Gastroesophageal sphincter (tissue), 4 donors: ENCODE data around the gene RIPOR3. TPM values are rescaled to one million over a fixed set of nuclear protein-coding genes. Genes with fewer than 3 reads are reported as not detected.

Source experiments
- ATAC-seq: fragments of 150-250 bp; one replicate; pipeline ENCODE4 v1.9.1; 2016; ENCODE audit warnings: mild to moderate bottlenecking, moderate library complexity
- H3K27ac ChIP-seq, 4 donors: fragments of 200-600 bp; sonication (generic) in 3 of 4; 1 replicate in 3 of 4; 2 replicates in 1 of 4; pipeline ENCODE4 v1.5.1; 2016 to 2019
- H3K27me3 ChIP-seq: fragments of 200-600 bp; sonication (generic); one replicate; pipeline ENCODE4 v1.5.1; 2019
- H3K36me3 ChIP-seq, 2 donors: fragments of 200-600 bp; sonication (generic); one replicate each; pipeline ENCODE4 v1.5.1; 2019; ENCODE audit warnings: control low read depth in 1 of 2
- H3K4me1 ChIP-seq, 3 donors: fragments of 200-600 bp; sonication (generic); 1 replicate in 2 of 3; 2 replicates in 1 of 3; pipeline ENCODE4 v1.5.1; 2016 to 2019; ENCODE audit warnings: control low read depth in 2 of 3
- H3K4me3 ChIP-seq, 2 donors: fragments of 200-600 bp; sonication (generic); one replicate each; pipeline ENCODE4 v1.5.1; 2019; ENCODE audit warnings: mild to moderate bottlenecking in 1 of 2, moderate library complexity in 1 of 2
- H3K9me3 ChIP-seq, 3 donors: fragments of 200-600 bp; sonication (generic); one replicate each; pipeline ENCODE4 v1.5.1; 2017 to 2019; ENCODE audit warnings: control low read depth in 2 of 3
- CTCF ChIP-seq, 4 experiments: fragments of 200-600 bp in 2 of 4; fragments of 450-650 bp in 2 of 4; sonication (generic) in 1 of 4; IDR thresholded peaks; one replicate each; pipeline ENCODE4 v1.5.1; 2017 to 2019; ENCODE audit warnings: antibody characterized with exemption in 4 of 4, mild to moderate bottlenecking in 2 of 4, moderate library complexity in 2 of 4
- EP300 ChIP-seq: sonication (generic); formaldehyde crosslinking; IDR thresholded peaks from one replicate; pipeline ENCODE4 v1.6.1; 2017; ENCODE audit warnings: antibody characterized with exemption, mild to moderate bottlenecking
- POLR2A ChIP-seq, 2 donors: fragments of 450-650 bp; IDR thresholded peaks; one replicate each; pipeline ENCODE4 v1.6.1; 2017; ENCODE audit warnings: antibody characterized with exemption in 2 of 2, mild to moderate bottlenecking in 2 of 2, moderate library complexity in 1 of 2
- POLR2AphosphoS5 ChIP-seq: sonication (generic); formaldehyde crosslinking; IDR thresholded peaks from one replicate; pipeline ENCODE4 v1.6.1; 2017; ENCODE audit warnings: antibody characterized with exemption
- WGBS, 2 donors: methylation state at CpG; one replicate each; pipeline ENCODE4 v1.1.5; 2018; ENCODE audit warnings: low coverage in 1 of 2; 5-methylcytosine and 5-hydroxymethylcytosine counted together
- total RNA-seq, 4 donors: library from RNA; depleted of rRNA; stranded (reverse); fragments of >200 nt; gene quantifications; one replicate each; pipeline ENCODE4 v1.1.0, GENCODE V29; 2016

The RIPOR3 gene
- total RNA-seq, 4 donors from 2014 or later, result 8.2 to 24.1 (median 12.9) TPM

DNA sequence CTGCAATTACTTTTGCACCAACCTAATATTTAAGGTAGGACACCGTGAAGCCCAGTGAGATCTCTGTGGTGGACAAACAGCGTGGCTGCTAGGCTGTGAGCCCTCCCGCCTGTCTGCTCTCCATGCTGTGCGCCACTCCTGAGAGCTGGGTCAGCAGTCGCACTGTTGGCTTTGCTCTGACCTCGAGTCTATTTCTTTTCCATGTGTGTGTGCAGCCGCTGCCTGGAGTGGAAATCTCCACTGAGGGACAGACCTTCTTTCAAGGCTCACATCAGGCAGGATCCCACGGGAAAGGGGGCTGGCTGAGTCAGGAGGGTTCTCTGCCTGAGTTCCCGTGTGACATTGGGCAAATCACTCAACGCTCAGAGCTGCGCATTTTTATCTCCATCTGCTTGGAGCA is 27.1 kb downstream of the RIPOR3 start:
- Histone ChIP-seq H3K36me3 (no peaks in the 10 kb centered on the region), H3K9me3 (no peaks in the 10 kb centered on the region), H3K4me3 (no peak overlapping the region), H3K27me3 (no peaks in the 10 kb centered on the region), H3K4me1 (peaks cover 0 to 21% (median 3%) of the 10 kb centered on the region in 3 donors), H3K27ac (peak overlapping the region in 1 of 4 donors; percentile 7)
- ATAC-seq, result no peak
- no CpG with 5 or more reads among the region's 11 CpGs for WGBS, 2 donors
- TF ChIP-seq POLR2A (IDR thresholded peaks at IDR 0.05), result no peak
- no peak for TF ChIP-seq CTCF (IDR thresholded peaks at IDR 0.05)
- TF ChIP-seq EP300, result no peak
- TF ChIP-seq POLR2AphosphoS5, result no peak

DNA sequence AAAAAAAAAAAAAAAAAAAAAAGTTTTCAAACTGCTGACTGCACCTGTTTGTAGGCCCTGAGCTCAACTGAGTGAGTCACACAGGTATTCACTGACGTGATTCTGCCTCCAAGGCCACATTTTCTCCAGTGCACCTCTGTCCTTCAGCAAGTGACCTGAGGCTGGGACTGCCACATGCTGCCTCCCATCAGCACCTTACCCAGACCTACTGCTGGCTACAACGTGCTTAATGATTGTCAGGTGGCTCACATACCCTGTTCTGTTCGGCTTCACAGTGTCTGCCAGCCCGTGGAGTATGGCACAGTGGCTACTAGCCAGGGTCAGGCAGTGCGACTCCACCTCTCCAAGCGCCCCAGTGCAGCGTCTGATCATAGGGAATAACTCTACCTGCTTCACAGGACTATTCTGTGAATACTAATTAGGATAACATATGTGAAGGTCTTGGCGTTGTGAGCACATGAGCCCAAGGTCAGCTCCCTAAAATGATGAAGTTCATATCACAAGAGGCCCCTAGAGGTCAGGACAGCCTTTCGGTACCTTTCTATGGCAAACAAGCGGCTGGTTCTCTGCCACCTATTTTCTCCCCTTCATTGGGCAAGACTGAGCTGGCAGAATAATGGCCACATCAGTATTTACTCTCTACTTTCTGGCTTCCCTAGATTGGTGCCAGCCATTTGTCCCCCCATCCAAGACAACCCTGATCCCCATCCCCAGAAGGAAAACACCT is 28.1 kb downstream of the RIPOR3 start:
- H3K9me3 ChIP-seq, result no peaks in the 10 kb centered on the region
- ATAC-seq, result no peak
- H3K4me3 ChIP-seq, result no peak overlapping the region
- WGBS, 2 donors, result 81 to 82% methylated on average over 7 to 8 of the region's 10 CpGs
- H3K27me3 ChIP-seq, result no peaks in the 10 kb centered on the region
- H3K27ac ChIP-seq, result peak overlapping the region in 2 of 4 donors; percentile 42 to 76
- H3K4me1 ChIP-seq, result peaks cover 0 to 31% (median 3%) of the 10 kb centered on the region in 3 donors
- TF ChIP-seq EP300, result no peak
- TF ChIP-seq CTCF (IDR thresholded peaks at IDR 0.05), result no peak
- no peak for TF ChIP-seq POLR2AphosphoS5
- TF ChIP-seq POLR2A (IDR thresholded peaks at IDR 0.05), result no peak
- no peaks in the 10 kb centered on the region for H3K36me3 ChIP-seq

GRCh38 chr20:50659975-50660670 is 31.2 kb downstream of the RIPOR3 start:
- H3K27ac ChIP-seq, result peak overlapping the region in 3 of 4 donors; percentile 73 to 78 (median 76)
- 69 to 81% methylated on average over 5 to 6 of the region's 6 CpGs for WGBS, 2 donors
- no peaks in the 10 kb centered on the region for H3K9me3 ChIP-seq
- no peak overlapping the region for H3K4me3 ChIP-seq
- H3K4me1 ChIP-seq, result peaks cover 5 to 53% (median 10%) of the 10 kb centered on the region in 3 donors
- TF ChIP-seq CTCF (IDR thresholded peaks at IDR 0.05), result no peak
- no peak for TF ChIP-seq POLR2AphosphoS5
- TF ChIP-seq EP300, result no peak
- TF ChIP-seq POLR2A (IDR thresholded peaks at IDR 0.05), result no peak
- no peak for ATAC-seq
- H3K27me3 ChIP-seq, result no peaks in the 10 kb centered on the region
- no peaks in the 10 kb centered on the region for H3K36me3 ChIP-seq

DNA sequence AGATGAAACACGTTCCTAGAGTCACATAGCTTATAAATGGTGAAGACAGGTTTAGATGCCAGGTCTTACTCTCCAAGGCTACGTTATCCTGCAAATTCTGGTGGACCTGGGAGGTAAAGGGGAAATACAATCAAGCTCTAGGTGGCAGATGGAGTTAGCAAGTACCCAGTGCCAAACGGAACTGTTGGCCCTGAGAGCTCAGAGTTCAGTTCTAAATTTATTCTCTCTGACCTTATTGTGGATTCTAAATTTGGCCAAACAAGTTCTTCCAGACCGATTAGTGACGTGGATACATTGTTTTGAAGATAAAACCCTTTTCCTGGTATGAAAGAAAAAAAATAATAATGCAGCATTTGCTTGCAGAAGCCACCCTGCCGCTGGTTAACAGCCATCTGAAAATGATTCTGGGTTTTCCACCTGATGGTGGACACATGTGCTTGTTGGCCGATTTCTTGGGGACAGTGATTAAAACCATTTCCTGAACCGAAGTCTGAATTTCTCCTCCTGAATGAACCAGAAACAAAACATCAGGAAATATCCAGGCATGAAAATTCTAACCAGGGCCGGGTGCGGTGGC is 32.5 kb downstream of the RIPOR3 start:
- Histone ChIP-seq H3K36me3 (no peaks in the 10 kb centered on the region), H3K4me1 (peaks cover 5 to 60% (median 13%) of the 10 kb centered on the region in 3 donors), H3K27me3 (no peaks in the 10 kb centered on the region), H3K9me3 (no peaks in the 10 kb centered on the region), H3K4me3 (no peak overlapping the region), H3K27ac (peak overlapping the region in 2 of 4 donors; percentile 35 to 58)
- TF ChIP-seq POLR2A (IDR thresholded peaks at IDR 0.05), result no peak
- TF ChIP-seq POLR2AphosphoS5, result no peak
- no peak for TF ChIP-seq CTCF (IDR thresholded peaks at IDR 0.05)
- TF ChIP-seq EP300, result no peak
- no peak for ATAC-seq
- WGBS, 2 donors, result 44% methylated on average over 6 to 10 of the region's 10 CpGs
